Activated naive CD4-positive, alpha-beta T cell treated with Interleukin-2 at 50 U/mL for 16 hours (primary cell): ENCODE data around the gene SLC25A44.
A peak's percentile ranks its signal among the peaks of the same experiment; 100 is the strongest.

Experiments used
- DNase-seq: peaks from one replicate; pipeline ENCODE4 v3.0.0-alpha.2; 2020

Gene SLC25A44, protein sequence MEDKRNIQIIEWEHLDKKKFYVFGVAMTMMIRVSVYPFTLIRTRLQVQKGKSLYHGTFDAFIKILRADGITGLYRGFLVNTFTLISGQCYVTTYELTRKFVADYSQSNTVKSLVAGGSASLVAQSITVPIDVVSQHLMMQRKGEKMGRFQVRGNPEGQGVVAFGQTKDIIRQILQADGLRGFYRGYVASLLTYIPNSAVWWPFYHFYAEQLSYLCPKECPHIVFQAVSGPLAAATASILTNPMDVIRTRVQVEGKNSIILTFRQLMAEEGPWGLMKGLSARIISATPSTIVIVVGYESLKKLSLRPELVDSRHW

DNA sequence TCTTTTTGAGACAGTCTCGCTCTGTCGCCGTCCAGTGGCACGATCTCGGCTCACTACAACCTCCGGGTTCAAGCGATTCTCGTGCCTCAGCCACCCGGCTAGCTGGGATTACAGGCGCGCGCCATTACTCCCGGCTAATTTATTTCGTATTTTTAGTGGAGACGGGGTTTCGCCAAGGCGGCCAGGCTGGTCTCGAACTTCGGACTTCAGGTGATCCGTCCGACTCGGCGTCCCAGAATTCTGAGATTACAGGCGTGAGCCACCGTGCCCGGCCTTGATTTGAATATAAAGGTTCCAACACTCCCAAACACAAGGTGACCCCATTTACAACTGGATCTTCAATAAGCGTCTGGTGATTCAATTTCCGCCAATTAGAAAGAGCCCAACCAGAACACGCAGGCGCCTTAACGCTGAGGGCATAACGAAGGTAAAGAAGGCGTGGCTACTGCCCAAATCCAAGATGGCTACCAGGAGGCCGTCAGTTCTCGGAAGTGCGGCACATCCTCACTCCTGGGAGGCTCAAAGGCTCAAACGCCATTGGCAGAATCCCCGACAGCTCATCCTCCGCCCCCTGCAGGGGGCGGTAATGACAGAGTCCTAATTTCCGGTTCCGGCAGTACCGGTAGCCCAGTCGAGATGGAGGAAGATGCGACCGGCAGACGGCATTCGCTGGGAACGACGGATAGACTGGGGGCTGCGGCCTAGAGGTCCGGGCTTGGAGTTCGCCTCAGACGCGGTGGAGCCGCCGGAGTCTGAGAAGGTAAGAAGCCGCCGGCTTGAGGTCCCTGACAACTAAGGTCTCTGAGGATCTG, at the start of gene SLC25A44:
Gene SLC25A44 (plus strand): TSS at position 617 of the 812 bp plus-strand sequence. CDS start 5,744 bp downstream, outside the sequence.
- peak; percentile 98 for DNase-seq

DNA sequence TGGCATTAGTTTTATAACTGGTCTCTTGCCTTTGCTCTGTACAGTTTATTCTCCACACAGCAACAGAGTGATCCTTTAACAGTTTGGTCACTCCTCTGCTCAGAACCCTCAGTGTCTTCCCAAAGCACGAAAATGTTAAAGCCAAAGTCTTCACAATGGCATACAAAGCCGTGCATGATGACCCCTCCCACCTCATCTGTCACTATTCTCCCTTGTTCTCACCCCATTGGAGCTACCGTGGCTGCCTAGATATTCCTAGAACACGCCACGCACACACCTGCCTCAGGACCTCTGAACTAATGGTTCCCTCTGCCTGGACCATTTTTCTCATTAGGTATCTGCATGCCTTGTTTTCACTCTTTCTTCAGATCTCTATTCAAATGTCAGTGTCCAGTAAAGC, 49.2 kb upstream of the SLC25A44 start:
- no peak for DNase-seq

DNA sequence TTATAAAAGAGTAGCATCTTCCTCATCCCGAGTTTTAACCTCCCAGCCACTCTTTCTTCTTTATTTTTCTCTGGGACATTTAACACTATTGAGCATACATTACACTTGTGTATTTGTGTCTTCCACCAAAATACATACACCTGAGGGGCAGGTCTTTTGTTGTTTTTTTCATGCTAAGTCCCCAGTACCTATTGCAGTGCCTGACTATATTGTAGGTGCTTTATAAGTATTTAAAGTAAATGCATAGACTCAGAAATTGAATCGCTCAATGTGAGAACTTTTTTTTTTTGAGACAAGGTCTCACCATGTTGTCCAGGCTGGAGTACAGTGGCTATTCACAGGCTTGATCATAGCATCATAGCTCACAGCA, 48.3 kb upstream of the SLC25A44 start:
- no peak for DNase-seq

DNA sequence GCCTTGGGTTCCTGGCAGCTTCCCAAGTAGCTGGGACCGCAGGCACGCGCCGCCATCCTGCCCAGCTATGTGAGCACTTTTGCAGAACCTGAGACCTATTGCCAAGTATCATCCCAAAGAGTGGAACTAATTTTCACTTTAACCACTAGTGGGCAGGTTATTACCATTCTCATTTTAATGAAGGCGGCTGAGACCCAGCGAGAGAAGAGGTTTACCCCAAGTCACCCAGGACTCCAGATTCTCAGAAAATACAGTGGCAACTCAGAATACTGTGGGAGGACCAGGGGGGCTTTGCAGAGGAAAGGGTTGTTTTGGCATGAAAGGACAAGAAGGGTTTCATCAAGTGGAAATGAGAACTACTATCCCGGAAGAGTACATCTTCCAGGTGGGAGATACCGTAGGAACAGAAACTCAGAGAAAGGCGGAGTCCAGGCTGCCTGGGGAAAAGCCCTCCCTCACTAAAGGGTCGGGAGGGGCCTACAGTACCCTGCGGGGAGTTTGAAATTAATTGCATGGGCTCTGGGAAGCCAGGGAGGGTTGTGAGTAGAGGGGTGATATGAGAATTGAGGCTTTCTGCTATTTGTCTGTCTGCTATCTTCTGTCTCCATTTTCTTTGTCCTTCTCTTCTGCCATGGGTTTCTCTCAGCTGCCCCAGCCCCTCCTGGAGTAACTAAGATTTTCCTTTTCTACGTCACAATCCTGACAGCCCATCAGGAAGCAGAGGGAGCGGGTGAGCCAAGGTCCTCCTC, 47.7 kb upstream of the SLC25A44 start:
- peak; percentile 44 for DNase-seq

DNA sequence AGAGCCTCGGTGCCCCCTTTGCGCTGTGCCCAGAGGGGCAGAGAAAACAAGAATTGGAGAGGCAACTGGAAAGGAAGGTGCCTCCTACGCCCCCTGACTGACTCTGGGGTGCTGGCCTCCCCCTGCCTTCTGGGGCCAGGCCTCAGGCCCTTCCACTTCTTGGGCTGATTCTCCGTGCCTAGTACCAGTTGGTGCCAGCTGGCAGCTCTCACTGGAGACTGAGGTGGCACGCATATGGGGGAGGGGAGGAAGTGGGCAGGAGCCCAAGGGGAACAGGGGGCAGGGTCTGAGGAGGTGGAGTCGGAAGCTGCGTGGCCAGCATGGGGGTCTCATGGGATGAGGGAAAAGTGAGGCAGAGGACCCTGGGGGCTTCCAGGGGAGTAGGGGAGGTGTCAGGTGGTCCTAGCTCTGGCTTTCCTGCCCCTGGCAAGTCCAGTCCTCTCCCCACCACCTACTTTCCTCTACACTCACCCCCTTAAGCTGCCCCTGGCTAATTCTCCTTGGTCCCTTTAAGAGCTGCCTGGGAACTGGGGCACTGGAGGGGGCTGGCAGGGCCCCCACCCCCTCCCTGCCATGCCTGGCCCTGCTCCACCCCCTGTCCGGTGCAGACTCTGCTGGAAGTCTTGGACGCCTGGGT, 47.0 kb upstream of the SLC25A44 start:
- no peak for DNase-seq

DNA sequence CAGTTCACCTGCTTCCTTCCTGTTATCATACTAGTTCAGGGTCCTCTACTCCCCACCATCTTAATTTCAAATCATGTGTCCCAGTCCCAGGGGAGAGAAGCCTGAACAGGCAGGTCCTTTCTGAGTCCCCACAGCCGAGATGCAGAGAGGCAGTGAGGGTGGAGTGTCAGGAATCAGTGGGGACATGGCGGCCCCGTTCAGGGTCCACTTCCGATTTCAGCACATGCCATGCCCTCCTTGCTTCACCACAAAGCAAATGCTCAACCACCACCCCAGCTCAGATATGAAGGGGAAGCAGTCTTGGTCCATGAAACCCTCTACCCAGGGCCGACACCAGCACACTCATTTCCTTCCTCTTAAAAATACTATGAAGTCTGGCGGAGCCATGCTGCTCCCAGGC, 45.7 kb upstream of the SLC25A44 start:
- DNase-seq, result no peak

DNA sequence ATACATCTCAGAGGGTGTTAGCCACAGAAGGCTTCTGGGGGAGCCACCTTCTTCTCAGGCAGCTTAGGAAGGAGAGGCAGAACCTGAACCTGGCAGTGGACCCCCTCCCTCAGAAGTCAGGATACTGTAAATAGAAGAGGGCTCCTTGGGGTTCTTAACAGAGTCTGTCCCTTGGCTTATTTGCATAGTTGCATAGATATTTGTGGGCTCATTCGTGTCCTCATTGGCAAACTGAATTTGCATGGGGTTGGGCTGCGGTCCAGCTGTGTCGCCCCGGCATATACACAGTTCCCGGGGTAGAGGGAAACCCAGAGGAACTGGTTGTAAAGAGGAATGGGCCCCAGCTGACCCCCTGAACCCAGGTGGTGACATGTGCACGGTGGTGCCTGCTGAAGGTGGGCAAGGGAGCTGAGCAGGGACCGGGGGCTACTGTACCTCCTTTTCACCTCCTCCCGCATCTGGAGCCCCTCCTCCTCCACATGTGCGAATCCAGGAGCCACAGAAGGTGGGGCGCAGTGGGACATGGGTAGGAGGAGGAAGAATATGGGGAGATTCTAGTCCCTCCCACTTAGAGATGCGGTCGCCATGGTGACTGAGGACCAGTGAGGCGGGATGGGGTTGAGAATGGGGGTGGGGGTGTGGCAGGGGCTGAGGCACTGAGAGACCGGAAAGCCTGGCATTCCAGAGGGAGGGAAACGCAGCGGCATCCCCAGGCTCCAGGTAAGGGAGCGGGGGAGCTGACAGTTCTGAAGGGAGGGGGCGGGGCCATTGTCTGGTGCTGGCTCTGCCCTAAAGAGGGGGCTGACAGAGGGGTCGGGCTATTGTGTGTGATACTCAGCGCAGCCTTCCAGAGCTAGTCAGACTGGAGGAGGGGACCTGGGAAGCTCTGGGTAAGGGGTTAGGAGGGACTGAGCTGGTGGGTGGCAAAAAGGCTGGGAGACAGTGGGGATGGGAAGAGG, 44.3 kb upstream of the SLC25A44 start:
- no peak for DNase-seq

DNA sequence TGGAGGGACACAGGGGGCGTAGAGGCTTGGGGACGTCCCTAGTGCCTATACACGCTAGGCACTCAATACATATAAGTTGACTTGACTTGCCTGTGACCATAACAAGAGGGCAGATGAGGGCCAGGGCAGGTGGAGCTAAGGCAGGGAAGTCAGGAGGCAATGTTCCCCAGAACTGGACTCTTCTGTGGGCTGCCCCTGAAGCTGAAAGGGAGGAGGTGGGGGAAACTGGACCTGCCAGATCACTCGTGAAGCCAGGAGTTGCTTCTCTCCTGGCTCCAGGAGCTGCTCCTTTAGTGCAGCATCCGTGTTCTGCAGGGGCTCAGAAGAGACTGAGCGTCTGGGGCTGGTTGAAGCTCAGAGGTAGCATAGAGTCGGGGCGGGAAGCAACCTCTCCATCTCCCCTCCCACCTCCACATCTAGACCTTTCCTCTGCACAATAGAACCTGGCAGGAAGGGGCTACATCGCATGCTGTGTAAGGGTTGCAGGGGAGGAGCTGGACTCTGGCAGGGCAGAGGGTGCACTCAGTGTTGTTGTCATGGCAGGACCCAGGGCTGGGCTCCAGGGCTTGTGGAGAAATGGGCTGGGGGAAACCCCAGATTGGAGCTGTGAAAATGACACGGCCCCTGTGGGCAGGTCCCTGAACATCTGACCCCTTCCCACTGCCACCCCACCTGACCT, 43.4 kb upstream of the SLC25A44 start:
- no peak for DNase-seq

DNA sequence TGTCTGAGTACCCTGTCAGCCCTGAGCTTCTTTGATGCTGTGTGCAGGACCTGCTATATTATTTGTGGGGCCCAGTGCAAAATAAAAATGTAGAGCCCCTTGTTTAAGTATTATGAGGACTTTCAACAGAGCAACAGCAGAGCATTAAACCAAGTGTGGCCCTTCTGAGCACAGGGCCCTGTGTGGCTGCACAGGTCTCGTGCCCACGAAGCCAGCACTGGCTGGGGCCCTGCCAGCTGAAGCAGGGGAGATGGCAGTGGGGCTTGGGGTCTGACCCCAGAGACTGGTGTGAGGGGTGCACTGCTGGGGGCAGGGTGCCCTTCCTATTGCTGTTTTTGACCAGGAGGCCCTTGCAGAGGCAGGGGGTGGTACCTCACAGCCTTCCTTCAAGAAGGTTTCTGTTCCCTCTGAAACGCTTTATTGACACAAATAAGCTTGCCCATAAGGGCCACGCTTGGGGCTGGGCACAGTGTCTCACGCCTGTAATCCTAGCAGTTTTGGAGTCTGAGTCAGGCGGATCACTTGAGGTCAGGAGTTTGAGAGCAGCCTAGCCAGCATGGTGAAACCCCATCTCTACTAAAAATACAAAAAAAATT, 42.7 kb upstream of the SLC25A44 start:
- no peak for DNase-seq

DNA sequence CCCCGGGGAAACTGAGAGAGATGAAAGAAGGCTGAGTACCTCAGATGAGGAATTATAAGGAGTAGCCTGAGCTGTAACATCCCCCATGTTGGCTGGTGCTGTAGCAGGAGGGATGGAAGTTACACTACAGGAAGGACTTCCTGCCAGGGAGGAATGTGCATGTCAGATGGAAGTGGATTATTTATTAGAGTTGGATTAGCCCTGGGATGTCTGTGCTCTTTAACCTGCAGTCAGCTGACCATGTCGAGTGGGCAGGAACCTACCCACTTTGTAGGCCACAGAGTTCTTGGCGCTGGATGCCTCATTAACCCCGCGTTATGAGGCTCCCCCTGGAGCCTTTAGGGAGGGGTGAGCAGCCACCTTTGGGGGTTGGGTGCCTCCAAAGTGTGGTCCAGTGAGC, 41.3 kb upstream of the SLC25A44 start:
- no peak for DNase-seq

DNA sequence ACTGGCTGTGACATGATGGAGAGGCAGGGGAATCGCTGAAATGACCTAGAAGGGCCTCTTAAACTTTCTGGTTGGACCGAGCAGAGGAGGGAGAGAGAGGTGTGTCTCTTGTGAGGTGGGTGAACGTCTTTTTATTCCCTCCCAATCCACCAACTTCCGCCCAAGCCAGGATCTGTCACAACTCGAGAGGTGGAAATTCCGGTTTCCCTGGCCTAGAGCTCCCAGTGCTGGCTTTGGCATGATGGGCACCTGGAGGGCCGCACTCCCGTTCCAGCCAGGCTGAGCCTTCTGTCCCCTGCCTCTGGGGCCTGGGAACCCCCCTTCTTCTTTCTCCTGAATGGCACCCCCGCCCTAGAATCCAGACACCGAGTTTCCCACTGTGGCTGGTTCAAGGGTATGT, 40.5 kb upstream of the SLC25A44 start, which contains the start of gene SEMA4A:
Gene SEMA4A (plus strand): TSS at position 224 of the 400 bp plus-strand sequence. CDS start 994 bp downstream, outside the sequence.
- no peak for DNase-seq

DNA sequence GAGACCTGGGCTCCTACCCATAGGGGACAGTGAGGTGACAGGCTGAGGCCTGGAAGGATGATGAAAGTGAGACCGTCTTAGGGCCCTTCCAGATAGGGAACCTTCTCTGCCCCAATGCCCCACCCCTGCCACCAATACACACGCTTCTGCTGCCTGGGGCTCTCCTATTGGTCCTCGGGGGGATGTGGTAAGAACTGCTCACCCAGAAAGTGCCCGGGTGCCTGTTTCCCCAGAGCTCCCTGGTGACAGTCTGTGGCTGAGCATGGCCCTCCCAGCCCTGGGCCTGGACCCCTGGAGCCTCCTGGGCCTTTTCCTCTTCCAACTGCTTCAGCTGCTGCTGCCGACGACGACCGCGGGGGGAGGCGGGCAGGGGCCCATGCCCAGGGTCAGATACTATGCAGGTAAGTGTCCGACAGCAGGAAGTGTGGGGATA, 39.6 kb upstream of the SLC25A44 start:
- DNase-seq, result no peak

DNA sequence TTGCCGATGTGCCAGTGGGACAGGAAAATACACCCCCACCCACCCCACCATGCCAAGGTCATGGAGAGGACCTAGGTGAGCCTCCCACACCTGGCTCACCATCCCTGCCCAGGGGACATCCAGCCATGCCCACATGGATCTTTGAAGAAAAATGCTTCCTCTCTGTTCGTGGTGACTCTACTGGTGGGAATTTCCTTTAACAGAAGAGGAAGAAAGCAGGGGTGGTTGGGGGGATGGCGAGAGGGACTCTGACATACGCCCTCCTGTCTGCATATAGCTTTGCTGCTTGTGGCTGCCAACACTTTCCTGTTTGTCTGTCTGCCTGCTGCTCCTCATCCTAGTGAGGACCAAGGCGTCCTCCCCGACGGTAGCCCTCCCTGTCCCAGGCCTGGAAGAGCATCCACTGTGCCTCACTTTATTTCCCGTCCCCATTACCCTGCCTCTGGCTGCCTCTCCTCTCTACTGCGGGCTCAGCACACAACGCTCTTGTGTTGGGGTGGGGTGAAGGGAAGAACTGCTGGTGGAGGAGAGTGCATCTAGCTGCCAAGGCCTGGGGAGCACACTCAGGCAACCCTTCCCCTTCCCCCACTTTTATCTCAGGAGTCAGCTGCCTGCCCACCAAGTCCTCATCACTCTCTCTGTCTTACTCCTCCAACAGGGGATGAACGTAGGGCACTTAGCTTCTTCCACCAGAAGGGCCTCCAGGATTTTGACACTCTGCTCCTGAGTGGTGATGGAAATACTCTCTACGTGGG, 38.0 kb upstream of the SLC25A44 start:
- DNase-seq, result no peak

DNA sequence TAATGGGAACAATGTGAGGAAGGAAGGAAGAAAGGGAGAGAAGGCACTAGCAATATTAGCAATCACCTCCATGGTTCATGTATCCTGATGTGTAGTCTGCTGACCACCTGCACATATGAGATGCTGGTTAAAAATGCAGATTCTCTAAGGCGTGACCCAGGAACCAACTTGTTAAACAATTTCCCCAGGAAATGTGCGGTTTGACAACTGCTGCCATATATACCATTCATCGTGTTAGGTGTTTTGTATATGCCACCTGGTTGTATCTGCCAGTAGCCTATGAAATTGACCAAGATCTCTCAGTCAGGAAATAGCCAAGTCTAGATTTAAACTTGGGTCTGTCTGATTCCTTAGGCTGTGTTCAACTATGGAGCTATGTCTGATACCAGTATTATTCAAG, 36.4 kb upstream of the SLC25A44 start:
- DNase-seq, result no peak

DNA sequence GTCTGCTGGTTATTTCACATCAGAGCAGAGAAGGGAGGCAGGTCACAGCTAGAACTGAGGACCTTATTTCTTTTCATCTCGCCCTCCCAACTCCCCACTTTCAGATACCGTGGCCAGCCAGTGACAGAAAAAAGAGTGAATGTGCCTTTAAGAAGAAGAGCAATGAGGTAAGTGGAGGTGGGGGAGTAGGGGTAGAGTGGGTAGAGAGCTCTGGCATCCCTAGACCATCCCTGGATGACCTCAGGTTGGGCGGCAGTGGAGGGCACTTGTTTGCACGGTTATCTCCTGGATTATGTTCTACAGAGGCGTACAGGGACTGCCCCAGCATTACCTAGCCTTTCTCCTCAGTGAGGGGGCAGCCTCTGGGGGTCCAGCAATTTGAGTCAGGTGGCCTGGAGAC, 35.9 kb upstream of the SLC25A44 start:
- no peak for DNase-seq

DNA sequence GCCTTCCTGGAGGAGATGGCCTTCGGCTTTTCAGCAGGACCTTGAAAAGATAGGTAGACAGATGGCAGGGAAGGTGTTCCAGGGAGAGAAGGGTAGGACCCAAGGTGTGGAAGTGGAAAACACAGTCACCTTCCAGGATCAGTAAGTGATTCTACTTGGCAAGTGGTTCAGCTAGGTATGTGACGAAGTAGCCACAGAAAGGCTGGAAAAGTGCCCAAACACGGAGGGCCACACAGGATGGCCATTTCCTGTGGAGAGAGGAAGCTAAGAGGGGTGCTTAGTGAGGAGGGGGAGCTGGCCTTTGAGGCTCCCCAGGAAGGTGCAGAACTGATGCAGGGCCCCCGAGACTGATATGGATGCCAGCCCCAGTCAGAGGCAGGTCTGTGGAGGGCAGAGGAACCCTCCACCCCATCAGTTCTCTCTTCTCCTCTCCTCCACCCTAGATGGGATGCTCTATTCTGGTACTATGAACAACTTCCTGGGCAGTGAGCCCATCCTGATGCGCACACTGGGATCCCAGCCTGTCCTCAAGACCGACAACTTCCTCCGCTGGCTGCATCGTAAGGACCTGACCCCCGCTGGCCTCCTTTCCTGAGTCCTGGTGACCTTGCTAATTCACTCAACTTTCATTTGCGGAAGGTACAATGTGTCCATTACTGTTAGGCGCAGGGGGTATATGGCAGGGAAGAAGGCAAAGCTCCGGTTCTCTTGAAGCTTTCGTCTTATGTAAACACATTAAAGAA, 33.7 kb upstream of the SLC25A44 start:
- no peak for DNase-seq

DNA sequence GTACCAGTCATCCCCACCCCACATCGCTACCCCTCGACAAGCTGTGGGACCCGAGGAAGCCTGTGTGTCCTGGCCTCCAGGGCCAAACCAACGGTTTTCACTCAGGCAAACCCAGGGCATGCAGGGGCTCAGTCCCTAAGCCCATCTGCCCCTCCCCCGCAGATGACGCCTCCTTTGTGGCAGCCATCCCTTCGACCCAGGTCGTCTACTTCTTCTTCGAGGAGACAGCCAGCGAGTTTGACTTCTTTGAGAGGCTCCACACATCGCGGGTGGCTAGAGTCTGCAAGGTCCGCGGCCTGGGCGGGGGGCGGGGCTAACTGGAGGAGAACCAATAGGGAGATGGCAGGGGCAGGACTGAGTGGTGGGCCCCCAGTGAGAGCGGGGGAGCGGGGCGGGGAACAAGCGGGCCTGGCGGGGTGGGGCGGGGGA, 33.1 kb upstream of the SLC25A44 start:
- peak; percentile 75 for DNase-seq

DNA sequence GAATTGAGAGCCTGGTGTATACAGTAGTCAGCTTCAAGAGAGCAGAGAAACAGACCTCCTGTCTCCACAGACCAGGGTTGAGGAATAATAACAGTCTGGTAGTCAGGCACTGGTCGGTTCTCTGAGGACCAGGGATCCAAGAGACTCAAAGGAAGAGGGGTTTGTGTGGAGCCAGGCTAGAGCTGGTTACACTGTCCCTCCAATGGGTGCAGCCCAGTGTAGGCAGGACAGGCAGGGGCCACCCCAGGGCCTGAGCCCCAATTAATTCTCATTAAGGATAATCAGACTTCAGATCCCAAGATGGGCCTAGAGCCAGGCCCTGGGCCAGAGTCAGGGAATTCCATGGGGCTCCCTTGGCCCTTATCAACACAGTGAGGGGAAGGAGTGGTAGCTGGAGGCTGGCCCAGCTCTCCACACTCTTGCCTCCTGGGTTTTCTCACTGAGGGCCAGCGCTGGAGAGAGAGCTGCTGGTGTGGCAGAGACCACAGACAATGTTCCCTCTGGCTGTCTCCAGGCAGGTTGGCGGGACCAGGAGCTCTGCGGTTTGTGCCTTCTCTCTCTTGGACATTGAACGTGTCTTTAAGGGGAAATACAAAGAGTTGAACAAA, 31.4 kb upstream of the SLC25A44 start:
- no peak for DNase-seq

DNA sequence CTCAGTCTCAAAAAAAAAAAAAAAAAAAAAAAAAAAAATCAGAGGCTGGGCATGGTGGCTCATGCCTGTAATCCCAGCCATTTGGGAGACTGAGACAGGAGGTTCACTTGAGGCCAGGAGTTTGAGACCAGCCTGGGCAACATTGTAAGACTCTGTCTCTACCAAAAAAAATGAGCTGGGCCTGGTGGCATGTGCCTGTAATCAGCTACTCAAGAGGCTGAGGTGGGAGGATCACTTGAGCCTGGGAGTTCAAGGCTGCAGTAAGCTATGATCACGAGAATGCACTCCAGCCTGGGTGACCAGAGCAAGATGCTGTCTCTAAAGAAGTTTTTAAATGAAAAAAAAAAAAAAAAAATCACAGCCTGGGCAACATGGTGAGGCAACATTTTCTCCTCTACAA, 30.2 kb upstream of the SLC25A44 start:
- DNase-seq, result no peak
